OCI-LY3 (cell line): Measurements from ENCODE around the gene LCORL.

ENCODE experiments used
- H2AFZ ChIP-seq: fragments of 200-600, 300-600 bp; shearing (Covaris generic); 2 replicates; pipeline ENCODE4 v1.6.0; 2014; ENCODE audit warnings: antibody characterized with exemption, low read depth, low read length
- H3K27ac ChIP-seq: fragments of 200-600, 300-600 bp; sonication (generic); 2 replicates; pipeline ENCODE4 v1.5.1; 2014; ENCODE audit warnings: mild to moderate bottlenecking, low read length, moderate library complexity, mixed read lengths
- H3K27me3 ChIP-seq: fragments of 200-600, 300-600 bp; sonication (generic); 2 replicates; pipeline ENCODE4 v1.6.1; 2014; ENCODE audit warnings: low read depth, low read length, mixed read lengths
- H3K36me3 ChIP-seq: fragments of 200-600, 300-600 bp; sonication (generic); replicated peaks from 2 replicates; pipeline ENCODE3; 2014; ENCODE audit warnings: low read depth, low read length, mixed read lengths
- H3K4me1 ChIP-seq: fragments of 300-600, 200-600 bp; sonication (generic); 2 replicates; pipeline ENCODE4 v1.6.1; 2014; ENCODE audit warnings: low read length, mixed read lengths
- H3K4me2 ChIP-seq: fragments of 200-600, 300-600 bp; sonication (generic); 2 replicates; pipeline ENCODE4 v1.6.1; 2014; ENCODE audit warnings: low read length, mixed read lengths
- H3K4me3 ChIP-seq: fragments of 300-600, 200-600 bp; sonication (generic); 2 replicates; pipeline ENCODE4 v1.5.1; 2014; ENCODE audit warnings: antibody characterized with exemption, mild to moderate bottlenecking, low read length, moderate library complexity
- H3K79me2 ChIP-seq: fragments of 300-600, 200-600 bp; shearing (Covaris generic); 2 replicates; pipeline ENCODE4 v1.6.1; 2014; ENCODE audit warnings: mild to moderate bottlenecking, low read length, mixed read lengths
- H3K9ac ChIP-seq: fragments of 300-600, 200-600 bp; shearing (Covaris generic); 2 replicates; pipeline ENCODE4 v1.6.0; 2014; ENCODE audit warnings: mild to moderate bottlenecking, low read length, moderate library complexity
- H3K9me3 ChIP-seq: fragments of 200-600, 300-600 bp; shearing (Covaris generic); 2 replicates; pipeline ENCODE4 v1.6.1; 2014; ENCODE audit warnings: low read length, mixed read lengths; ENCODE audit not compliant: insufficient read depth
- H4K20me1 ChIP-seq: fragments of 200-600, 300-600 bp; sonication (generic); 2 replicates; pipeline ENCODE4 v1.6.1; 2016; ENCODE audit warnings: low read length, mixed read lengths; ENCODE audit not compliant: insufficient read depth
- EZH2phosphoT487 ChIP-seq: fragments of 200-600 bp; shearing (Covaris generic); IDR thresholded peaks from 2 replicates; pipeline ENCODE4 v1.6.1; 2018; ENCODE audit warnings: antibody characterized with exemption, mixed run types, low read depth
- TF ChIP-seq, protein P1 (sequence below): fragments of 200-600, 300-600 bp; sonication (generic); IDR thresholded peaks from 2 replicates; pipeline ENCODE4 v1.5.1; 2014; ENCODE audit warnings: antibody characterized with exemption, low read length, low read depth

The LCORL gene

DNA sequence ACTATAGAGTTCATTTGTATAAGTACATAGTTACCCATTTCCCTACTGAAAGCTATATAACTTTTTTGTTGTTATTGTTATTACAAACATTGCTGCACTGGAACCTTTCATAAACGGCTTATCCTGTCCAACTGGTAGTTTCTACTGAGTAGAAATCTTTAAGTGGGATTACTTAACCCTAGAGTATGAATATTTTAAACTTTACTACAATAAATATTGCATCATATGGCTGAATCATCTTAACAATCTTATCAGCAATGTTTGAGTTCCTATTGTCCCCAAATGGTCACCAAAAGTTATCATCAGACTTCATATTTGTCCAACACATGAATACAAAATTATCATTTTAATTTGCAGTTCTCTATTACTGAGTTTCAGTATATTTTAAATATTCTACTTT lies 40.5 kb downstream of the LCORL start:
- Histone ChIP-seq H3K4me3 (no peak overlapping the region), H2AFZ (no peak overlapping the region), H4K20me1 (peaks cover 10% of the 10 kb centered on the region), H3K36me3 (no peaks in the 10 kb centered on the region), H3K79me2 (peaks cover 7% of the 10 kb centered on the region; the same call in 1 of the 2 replicates), H3K4me2 (no peak overlapping the region), H3K9ac (no peak overlapping the region), H3K4me1 (no peaks in the 10 kb centered on the region), H3K9me3 (peaks cover 12% of the 10 kb centered on the region; the same call in 1 of the 2 replicates), H3K27ac (no peak overlapping the region), H3K27me3 (no peaks in the 10 kb centered on the region)
- TF ChIP-seq, protein P1, sequence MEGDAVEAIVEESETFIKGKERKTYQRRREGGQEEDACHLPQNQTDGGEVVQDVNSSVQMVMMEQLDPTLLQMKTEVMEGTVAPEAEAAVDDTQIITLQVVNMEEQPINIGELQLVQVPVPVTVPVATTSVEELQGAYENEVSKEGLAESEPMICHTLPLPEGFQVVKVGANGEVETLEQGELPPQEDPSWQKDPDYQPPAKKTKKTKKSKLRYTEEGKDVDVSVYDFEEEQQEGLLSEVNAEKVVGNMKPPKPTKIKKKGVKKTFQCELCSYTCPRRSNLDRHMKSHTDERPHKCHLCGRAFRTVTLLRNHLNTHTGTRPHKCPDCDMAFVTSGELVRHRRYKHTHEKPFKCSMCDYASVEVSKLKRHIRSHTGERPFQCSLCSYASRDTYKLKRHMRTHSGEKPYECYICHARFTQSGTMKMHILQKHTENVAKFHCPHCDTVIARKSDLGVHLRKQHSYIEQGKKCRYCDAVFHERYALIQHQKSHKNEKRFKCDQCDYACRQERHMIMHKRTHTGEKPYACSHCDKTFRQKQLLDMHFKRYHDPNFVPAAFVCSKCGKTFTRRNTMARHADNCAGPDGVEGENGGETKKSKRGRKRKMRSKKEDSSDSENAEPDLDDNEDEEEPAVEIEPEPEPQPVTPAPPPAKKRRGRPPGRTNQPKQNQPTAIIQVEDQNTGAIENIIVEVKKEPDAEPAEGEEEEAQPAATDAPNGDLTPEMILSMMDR, result no peak
- TF ChIP-seq EZH2phosphoT487, result no peak

DNA sequence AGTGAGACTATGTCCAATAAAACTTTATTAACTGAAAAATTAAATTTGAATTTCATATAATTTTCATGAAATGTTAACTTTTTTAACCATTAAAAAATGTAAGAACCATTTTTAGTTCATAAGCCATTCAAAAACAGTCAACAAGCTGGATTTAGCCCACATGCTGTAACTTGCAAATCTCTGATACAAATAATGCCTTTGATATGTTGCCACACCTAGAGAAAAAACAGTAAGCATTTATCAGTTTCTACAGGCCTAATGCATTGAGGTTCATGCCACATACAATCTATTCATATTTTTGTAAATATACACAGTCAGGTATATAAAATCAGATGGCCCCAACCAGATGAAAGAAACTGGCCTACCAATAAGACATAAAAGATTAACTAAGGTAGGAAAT lies 52.8 kb downstream of the LCORL start:
- Histone ChIP-seq H3K79me2 (no peaks in the 10 kb centered on the region), H2AFZ (no peak overlapping the region), H3K9ac (no peak overlapping the region)

DNA sequence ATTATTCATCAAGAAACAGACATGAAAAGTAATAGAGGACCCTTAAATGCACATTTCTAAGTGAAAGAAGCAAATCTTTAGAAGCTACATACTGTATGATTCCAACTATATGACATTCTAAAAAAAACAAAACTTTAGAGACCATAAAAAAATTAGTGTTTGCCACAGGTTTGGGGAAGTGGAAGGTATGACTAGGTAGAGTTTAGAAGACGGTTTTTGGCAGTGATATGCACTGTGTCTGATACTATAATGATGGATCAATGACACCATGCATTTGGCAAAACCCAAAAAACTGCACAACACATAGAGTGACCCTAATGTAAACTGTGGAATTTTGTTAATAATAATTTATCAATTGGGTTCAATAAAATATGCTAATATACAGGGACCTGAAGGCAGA lies 54.5 kb downstream of the LCORL start:
- H3K9me3 ChIP-seq, result no peaks in the 10 kb centered on the region
- no peak overlapping the region for H3K27ac ChIP-seq
- H3K4me3 ChIP-seq, result no peak overlapping the region
- H3K27me3 ChIP-seq, result no peaks in the 10 kb centered on the region
- H3K4me2 ChIP-seq, result no peak overlapping the region
- H3K4me1 ChIP-seq, result 0 out of 2 replicates have a peak, but pooled peaks cover 5% of the 10 kb centered on the region
- no peaks in the 10 kb centered on the region for H3K36me3 ChIP-seq
- TF ChIP-seq EZH2phosphoT487, result no peak
- TF ChIP-seq, protein P1, result no peak
- no peak overlapping the region for H3K9ac ChIP-seq
- H2AFZ ChIP-seq, result no peak overlapping the region
- H4K20me1 ChIP-seq, result 0 out of 2 replicates have a peak, but pooled peaks cover 2% of the 10 kb centered on the region
- no peaks in the 10 kb centered on the region for H3K79me2 ChIP-seq

More for the DNA sequence above, 52.8 kb downstream of the LCORL start:
- TF ChIP-seq EZH2phosphoT487, result no peak
- TF ChIP-seq, protein P1, result no peak
- Histone ChIP-seq H3K36me3 (no peaks in the 10 kb centered on the region), H3K27me3 (no peaks in the 10 kb centered on the region), H4K20me1 (no peaks in the 10 kb centered on the region), H3K9me3 (no peaks in the 10 kb centered on the region), H3K27ac (no peak overlapping the region), H3K4me3 (no peak overlapping the region), H3K4me2 (no peak overlapping the region), H3K4me1 (0 out of 2 replicates have a peak, but pooled peaks cover 5% of the 10 kb centered on the region)

DNA sequence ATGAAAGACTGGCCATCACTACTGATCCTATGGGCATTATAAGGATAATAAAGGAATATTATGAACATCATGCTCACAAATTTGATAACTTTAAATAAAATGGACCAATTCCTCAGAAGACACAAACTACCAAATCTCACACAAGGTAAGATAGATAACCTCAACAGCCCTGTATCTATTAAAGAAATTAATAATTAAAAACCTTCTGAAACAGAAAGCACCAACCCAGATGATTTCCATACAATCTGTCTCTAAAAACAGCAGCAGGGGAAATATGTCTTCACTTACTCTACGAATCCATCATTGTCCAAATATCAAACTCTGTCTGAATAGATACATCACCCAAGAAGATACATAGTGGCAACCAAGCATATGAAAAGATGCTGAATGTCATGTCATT lies 55.2 kb downstream of the LCORL start:
- H2AFZ ChIP-seq, result no peak overlapping the region
- no peaks in the 10 kb centered on the region for H3K27me3 ChIP-seq
- TF ChIP-seq EZH2phosphoT487, result no peak
- TF ChIP-seq, protein P1, result no peak
- 0 out of 2 replicates have a peak, but pooled peaks cover 5% of the 10 kb centered on the region for H3K4me1 ChIP-seq
- H3K27ac ChIP-seq, result no peak overlapping the region
- H3K9ac ChIP-seq, result no peak overlapping the region
- 0 out of 2 replicates have a peak, but pooled peaks cover 3% of the 10 kb centered on the region for H4K20me1 ChIP-seq
- no peak overlapping the region for H3K4me3 ChIP-seq
- H3K79me2 ChIP-seq, result no peaks in the 10 kb centered on the region
- no peak overlapping the region for H3K4me2 ChIP-seq
- H3K36me3 ChIP-seq, result no peaks in the 10 kb centered on the region
- no peaks in the 10 kb centered on the region for H3K9me3 ChIP-seq
